ENCODE measurements around the gene ANKS1B.

DNA sequence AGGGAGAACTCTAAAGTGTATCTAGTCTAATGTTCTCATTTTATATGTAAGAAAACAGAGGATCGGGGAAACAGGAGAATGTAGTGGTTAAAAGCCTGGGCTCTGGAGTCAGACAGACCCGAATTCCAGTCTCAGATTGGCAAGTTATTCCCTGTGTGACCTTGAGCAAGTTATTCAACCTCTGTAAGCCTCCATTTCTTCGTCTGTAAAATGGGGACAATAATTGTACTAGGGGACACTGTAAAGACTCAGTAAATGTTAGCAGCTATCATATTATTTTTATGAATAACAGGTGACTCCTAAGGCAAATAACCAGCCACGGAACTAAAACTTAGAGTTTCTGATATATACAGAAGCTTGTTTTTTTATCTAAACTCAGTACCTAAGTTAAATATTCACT is 1187.5 kb downstream of the ANKS1B start:
- TF ChIP-seq, protein P1, sequence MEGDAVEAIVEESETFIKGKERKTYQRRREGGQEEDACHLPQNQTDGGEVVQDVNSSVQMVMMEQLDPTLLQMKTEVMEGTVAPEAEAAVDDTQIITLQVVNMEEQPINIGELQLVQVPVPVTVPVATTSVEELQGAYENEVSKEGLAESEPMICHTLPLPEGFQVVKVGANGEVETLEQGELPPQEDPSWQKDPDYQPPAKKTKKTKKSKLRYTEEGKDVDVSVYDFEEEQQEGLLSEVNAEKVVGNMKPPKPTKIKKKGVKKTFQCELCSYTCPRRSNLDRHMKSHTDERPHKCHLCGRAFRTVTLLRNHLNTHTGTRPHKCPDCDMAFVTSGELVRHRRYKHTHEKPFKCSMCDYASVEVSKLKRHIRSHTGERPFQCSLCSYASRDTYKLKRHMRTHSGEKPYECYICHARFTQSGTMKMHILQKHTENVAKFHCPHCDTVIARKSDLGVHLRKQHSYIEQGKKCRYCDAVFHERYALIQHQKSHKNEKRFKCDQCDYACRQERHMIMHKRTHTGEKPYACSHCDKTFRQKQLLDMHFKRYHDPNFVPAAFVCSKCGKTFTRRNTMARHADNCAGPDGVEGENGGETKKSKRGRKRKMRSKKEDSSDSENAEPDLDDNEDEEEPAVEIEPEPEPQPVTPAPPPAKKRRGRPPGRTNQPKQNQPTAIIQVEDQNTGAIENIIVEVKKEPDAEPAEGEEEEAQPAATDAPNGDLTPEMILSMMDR (IDR thresholded peaks at IDR 0.05): no peak
- TF ChIP-seq EP300 (IDR thresholded peaks at IDR 0.05): no peak
